HG03460 (cell line): Measurements from ENCODE around the gene TMEM74B.

Experiments
- ATAC-seq: cut with Tn5 transposase; IDR thresholded peaks from one replicate; pipeline ENCODE4 v1.9.1; 2021; ENCODE audit not compliant: unreplicated experiment

The TMEM74B gene

DNA sequence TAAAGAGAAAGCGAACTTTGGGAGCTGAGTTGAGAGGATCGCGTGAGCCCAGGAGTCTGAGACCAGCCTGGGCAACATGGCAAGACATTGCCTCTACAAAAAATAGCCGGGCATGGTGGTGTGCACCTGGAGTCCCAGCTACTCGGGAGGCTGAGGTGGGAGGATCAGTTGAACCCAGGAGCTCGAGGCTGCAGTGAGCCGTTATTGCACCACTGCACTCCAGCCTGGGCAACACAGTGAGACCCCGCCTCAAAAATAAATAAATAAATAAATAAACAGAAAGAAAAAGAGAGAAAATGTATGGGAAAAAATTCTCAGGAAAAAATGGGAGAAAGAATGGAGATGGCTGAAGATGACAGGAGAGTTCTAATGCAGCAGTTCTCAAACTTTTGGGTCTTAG lies 21.0 kb upstream of the TMEM74B start:
- ATAC-seq, result no peak

DNA sequence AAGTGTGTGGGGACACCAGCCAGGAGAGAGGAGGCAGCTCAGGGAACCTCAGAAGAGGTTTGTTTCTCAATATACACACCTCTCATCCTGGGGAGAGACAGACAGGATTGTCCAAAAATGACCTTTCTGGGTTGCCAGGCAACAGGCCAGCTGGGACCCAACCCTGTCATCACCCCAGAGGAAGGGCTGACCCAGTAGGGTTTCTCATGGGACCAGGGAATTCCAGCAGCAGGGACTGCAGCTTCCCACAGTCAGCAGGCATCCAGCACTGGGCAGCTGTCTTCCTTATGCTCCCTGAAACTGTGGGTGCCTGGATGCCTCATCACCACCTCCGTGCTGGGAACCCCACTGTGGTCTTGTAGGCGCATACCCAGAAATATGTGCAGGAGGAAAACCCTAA lies 19.8 kb upstream of the TMEM74B start:
- ATAC-seq, result no peak

DNA sequence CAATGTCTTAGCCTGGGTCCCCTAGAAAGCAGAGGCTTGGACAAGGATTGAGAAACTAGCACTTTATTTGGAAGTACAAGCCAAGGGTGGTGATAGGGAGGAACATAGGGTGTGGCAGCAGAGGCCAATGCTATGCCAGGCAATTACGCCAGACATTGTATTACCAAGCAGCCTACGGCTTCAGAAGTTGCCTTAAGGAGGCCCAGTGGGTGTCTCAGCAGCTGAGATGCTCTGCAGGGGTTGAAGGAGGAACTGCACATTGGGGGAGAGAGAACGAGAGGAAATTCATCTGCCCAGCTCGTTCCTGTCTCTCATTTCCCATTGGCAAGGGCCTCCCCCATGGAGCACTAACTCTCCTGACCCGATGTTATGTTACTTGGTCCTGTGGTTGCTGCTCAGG lies 19.3 kb upstream of the TMEM74B start:
- no peak for ATAC-seq

DNA sequence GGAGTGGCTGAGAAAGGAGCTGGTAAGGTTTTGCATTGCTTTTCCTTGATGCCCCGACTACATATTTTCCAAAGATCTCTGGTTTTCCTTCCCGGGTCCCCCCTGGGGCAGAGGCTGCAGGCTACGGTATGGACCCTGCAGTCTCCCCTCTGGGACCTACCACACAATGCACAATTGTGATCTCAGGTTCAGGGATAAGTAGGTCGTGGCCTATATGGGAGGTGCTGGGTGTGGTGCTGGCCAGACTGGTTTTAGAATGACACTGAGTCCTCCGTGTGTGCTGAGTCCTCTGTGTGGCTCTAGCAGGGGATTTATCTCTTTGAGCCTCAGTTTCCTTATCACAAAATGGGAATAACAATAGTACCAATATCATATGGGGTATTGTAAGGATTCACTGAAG lies 18.8 kb upstream of the TMEM74B start:
- no peak for ATAC-seq

DNA sequence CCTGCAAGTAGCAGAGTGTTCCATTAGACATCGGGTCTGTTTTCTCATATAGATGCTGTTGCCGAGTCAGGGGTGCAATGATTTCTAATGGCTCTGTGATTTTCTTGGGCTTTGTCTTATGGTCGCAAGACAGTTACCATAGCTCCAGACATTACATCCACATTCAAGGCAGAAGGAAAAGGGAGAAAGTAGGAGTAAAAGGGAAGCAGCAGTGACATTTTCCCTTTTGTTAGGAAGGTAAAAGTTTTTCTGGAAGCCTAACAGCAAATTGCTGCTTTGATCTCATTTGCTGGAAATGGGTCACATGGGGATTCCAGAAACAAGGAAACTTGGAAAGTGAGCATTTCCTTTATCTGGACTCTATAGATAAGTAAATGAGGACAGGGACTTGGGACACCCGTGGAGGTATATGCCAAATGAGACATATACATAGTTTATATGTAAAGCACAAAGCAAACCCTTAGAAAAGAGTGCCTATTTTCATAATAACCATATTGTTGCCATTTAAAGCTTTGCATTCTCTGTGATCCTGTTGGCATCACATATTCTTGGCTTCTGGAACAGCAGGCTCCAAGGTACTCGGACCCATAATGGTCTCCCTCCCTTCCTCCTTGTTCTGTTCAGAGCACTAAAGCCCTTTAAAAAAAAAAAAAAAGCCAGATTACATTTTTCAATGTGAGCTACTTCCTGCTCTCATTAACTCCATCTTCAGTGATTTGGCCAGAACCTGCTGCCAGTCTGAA lies 18.2 kb upstream of the TMEM74B start, which contains the start of gene C20orf202:
Gene C20orf202 (plus strand): TSS at position 693 of the 743 bp plus-strand sequence. CDS start 132 bp downstream, outside the sequence.
- no peak for ATAC-seq

DNA sequence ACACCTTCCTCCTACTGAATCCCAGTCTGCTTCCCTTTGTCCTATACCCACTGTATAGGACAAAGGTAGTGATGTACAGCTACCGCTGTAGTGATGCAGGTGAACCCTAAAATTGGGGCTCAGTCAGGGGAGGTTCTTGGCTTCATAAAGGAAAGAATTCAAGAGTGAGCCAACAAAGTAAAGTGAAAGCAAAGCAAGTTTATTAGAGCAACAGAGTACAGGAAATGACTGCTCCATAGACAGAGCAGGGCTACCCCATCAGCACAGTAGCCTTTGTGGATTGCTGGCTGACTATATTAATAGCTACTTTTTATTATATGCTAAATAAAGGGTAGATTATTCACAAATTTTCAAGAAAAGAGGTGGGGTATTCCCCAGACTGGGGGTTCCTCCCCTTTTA lies 15.2 kb upstream of the TMEM74B start:
- ATAC-seq, result no peak

DNA sequence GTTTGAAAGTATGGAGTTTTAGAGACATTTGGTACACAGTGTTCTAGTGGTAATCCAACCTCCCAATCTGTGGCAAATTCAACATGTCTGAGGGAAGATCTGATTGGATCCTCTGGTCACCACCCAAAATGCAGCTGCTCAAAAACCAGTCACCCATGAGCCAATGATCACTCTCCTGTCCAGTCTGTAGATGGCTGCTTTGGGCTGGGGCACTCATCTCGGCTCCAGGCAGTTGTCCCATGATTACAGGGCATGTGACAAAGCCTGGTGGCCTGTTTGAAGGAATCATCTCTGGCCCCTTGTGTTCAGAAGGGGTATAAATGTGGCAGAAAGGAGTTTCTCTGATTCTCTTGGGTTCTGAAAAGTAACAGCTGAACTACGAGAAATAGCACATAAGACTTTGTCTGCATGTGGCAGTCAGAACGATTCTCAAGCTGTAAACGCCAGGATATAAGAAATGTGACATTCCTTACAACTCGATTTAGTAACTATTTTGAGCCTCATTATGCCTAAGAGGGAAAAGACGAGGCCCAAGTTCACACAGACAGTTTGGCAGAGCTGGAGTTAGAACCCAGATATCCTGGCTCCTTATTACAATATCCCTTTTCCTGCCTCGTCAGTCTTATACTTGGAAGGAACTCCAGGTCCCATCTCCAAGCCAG lies 14.6 kb upstream of the TMEM74B start:
- ATAC-seq, result no peak

DNA sequence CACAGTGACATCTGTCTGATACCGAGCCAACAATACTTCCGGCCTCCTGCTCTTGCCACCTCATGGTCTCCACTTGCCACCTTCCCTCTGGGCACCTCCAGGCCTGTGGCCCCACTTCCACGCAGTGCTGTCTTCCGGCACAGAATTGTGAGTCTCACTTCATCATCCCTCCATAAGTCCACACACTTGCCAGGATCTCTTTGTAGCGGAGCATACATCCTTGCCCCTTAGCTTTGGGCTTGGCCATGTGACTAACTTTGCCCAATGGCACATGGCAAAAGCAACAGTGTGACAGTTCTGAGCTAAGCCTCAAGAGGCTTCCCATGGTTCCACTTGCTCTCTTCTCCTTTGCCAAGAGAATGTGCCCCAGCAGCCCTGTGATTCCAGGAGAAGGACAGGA lies 14.0 kb upstream of the TMEM74B start:
- no peak for ATAC-seq

DNA sequence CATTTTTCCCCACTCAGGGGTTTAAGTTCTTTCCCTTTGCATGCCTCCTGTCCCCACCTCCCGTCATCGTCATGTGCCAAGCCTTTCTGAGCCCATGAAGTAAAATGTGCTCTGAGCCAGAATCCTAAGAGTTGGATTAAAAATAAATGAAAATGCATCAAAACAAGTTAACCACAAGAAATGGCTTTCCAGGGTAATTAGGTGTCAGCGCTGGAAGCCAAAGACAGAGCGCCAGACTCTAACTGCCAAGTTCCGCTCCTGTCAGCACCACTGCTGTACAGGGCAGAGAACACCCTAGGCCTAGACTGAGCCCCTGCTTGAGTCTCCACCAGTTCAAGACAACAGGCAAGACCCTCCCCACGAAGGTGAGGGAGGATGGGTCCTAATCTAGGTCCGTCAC lies 13.0 kb upstream of the TMEM74B start:
- ATAC-seq, result no peak

DNA sequence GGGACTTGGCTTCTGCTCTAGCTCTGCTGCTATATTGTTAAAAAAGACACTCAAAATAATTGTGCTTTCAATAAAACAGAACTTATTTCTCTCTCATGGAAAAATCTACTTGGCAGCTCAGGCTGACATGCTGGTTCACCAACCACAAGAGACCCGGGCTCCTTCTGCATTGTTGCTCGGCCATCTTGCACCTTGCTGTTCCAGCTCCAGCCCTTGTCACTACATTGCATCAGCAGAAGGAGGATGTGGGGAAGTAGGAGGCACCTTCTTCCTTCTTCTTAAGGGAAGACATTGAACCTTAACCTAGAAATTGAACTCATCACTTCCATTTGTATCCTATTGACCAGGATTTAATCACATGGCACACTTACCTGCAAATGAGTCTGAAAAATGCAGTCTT lies 11.9 kb upstream of the TMEM74B start:
- no peak for ATAC-seq

DNA sequence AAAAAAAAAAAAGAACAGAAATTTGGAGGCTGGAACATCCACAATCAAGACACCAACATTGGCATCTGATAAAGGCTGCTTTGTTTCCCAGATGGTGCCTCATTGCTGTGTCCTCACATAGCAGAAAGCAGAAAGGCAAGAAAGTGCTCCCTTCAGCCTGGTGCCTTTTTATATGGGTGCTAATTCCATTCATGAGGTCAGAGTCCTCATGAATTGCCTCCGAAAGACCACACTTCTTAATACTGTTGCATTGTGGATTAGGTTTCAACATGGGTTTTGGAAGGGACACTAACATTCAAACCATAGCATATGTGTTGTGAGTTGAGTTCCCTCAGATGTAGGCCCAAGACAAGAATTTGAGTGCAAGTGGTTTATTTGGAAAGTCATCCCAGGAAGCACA lies 10.4 kb upstream of the TMEM74B start:
- no peak for ATAC-seq

DNA sequence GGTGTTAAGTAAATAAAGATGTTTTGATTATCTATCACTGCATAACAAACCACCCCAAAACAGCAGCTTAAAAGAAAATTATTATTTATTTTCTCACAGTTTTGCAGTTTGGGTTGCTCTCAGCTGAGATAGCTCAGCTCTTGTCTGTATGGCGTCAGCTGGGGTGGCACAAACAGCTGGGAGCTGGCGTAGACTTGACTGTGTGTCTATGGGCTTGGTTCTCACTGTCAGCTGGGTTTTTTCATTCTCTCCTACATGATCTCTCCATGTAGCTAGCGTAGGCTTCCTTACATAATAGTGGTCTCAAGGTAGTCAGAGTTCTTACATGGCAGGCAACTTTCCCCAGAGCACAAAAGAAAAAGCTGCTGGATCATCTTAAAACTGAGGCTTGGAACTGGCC lies 6.5 kb upstream of the TMEM74B start:
- ATAC-seq, result no peak

DNA sequence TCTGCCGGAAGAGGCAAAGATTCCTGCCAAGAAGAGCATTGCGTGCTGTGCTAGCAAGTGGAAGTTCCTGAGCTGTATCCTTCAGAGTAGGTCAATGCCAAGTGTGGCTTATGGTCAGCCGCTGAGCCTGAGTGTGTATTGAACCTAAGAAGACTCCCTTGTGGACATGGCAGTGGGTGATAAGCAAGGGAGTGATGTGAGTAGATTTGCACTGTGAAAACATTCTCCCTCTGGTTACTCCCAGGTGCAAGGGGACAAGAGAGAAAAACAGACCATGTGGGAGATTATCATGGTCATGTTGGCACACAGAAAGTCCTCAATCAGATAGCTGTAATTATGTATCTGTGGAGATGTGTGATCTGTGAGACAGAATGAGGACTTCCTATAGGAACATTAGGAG lies 6.1 kb upstream of the TMEM74B start:
- no peak for ATAC-seq

DNA sequence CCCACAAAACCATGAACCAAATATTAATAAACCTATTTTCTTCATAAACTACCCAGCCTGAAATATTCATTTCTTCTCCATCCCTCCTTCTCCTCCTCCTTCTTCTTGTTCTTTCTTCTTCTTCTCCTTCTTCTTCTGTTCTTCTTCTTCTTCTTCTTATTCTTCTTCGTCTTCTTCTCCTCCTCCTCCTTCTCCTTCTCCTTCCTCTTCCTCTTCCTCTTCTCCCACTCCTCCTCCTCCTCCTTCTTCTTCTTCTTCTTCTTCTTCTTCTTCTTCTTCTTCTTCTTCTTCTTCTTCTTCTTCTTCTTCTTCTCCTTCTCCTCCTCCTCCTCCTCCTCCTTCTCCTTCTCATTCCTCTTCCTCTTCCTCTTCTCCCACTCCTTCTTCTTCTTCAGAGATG lies 5.0 kb upstream of the TMEM74B start:
- ATAC-seq, result no peak

DNA sequence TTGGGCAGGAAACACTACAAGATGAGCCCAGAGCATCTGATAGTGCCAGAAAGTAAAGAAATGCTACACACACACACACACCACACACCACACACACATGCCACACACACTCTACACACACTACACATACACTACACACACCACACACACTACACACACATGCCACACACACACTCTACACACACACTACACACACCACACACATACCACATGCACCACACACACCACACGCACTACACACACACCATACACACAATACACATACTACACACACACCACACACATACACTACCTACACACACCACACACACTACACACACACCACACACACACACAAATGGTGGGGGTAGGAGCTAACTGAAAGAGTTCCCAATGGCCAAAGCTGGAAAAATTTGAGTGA lies 3.6 kb upstream of the TMEM74B start:
- ATAC-seq, result no peak

DNA sequence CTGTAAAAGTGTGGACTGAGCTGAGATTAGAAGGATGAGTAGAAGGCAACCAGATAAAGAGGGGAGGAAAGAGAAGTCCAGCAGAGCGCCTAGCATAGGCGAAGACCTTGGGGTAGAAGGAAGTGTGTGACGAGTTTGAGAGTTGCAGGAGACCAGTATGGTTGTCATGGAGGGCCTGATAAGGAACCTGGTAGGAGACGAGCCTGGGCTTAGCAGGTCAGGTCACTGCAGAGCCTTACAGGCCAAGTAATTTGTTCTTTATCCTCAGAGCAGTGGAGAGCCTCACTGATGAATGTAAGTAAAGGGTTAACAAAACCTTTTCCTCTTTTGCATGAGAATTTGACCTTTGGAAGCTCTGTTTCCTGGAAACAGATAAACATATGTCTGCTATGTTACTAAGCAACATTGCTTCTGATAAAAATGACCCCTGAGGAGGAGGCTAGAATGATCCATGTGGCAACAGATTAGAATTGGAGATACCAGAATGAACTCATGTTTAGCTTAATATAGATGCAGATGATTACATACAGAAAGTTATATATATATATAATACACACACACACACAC lies 2.9 kb upstream of the TMEM74B start:
- no peak for ATAC-seq

DNA sequence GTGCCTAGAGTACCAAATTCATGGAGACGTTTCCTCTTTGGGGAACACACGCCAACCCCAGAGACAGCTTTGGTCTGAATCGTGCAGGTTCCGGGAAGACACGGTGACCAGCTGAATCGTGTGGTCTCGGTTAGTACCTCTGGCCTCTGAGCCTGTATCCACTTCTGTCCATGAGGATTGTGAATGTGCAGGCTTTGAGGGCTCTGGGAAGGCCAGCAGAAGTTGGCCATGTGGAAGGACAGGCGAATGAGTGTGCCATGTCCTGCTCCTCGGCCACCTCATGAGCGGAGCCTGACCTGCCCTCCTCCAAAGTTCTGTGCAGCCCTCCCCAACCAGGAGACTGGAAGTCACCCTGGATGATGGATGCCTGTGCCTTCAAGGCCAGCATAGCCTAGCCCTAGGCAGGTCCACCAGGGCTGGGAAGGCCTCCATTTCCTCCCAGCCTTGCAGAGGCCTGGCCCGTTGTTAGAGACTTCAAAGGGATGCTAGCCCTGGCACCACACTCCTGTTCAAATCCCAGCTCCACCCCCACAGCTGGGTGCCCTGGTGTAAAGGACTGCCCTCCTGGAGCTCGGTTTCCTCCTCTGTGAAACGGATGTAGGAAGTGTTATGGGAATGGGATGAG lies 1.7 kb upstream of the TMEM74B start:
- no peak for ATAC-seq

DNA sequence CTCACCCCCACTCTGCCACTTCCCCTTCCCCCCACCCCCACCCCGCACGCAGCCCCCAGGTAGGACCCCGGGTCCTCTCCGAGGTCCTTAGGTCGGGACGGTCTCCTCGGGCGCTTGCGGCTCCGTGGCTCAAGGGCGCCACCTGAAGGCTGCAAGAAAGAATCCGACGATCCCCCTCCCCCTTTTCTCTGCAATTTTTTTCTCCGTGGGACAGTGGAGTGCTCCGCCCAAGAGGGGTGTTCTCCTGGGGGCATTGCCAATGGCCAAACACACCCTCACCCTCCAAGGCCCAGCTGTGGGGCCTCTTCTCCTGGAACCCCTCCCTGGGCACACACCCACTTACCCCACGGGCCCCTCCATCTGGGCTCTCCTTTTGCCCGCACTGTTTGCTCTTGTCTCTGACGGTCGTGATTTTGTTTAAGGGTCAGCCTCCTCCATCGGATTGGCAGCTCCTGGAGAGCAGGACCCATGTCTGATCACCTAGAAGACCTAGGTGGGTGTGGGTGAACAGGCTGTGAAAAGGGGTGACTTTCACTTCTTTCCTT lies 1.1 kb upstream of the TMEM74B start:
- no peak for ATAC-seq

DNA sequence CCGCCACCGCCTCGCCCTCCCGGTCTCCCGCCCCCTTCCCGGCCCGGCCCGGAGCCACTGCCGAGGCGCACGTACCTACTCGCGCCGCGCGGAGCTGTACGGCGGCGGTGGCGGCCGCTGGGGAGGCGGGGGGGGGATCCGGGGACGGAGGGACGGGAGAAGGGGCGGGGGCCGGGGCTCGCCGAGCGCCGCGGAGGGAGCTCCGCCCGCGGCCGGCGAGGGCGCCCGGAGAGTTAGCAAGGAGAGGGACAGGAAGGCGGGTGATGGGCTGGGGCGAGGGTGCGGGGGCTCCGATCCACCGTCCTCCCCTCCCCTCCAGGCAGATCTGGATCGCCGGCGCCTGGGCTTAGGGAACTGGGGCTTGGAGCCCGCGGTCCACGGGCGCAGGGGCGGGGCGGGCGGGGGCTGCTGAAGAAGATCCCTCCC lies 548 bp upstream of the TMEM74B start:
- ATAC-seq, result no peak

DNA sequence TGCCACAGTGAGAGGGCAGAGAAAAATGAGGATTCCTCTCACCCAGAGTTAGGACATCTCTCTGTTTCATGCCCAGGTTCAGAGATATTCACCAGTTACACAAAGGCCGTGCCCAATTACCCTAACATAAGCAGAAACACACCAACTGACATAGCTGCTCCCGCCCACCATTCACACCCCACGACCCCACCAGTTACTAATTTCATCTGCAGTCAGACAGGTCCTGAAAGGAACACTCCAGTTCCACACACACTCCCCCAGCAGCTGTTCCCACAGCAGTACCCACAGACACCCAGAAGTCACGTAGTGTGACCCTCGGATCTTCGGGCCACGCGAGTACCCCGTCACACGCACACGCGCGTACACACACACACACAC lies 532 bp downstream of the TMEM74B start:
- ATAC-seq, result no peak

DNA sequence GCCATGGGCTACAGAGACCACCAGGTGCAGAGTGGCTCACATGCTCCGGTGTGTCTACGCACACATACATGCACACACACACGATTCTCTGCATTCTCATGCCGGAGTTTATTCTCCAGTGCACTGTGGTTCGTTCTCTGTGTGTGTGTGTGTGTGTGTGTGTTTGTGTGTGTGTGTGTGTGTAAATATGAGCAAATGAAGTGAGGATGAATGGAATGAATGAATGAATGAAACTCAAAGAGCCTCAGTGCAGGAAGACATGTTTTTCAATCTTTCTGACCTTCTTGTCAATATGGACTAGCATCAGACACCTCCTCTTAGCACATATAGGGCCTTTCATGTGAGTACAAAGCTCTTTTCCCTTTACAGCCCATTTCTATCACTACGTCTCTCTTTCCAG lies 1.6 kb downstream of the TMEM74B start:
- no peak for ATAC-seq

DNA sequence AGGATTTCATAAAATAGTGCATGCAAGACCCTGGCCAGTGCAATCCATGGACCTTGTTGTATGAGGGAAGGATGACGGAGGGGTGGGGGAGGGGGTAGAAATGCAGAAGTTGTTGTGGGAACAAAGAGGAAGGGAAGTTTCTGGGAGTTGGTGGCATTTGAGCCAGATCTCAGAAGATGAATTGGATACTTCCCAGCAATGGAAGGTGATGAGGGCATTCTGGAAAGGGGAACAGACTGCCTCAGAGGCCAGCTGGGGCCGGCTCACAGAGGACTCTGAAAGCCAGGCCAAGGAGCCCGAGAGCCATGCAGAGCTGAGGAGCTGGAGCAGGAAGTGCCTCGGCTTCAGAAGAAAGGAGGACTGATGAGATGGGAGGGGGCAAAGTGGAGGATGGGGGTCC lies 2.7 kb downstream of the TMEM74B start:
- ATAC-seq, result no peak
